GM13977 (cell line): Measurements from ENCODE around the gene HIPK2.
"Not testable (repeated sequence)": the region's sequence is repeated elsewhere in the genome, so short reads cannot be mapped to it uniquely, and the experiment has no call there.

Source experiments
- DNase-seq: peaks from one replicate; pipeline ENCODE4 v3.0.0; 2012; ENCODE audit warnings: low spot score
- in situ Hi-C: fragments of 300-500 bp; cut with MboI; formaldehyde crosslinking; loops from one replicate; pipeline ENCODE4 v1.12.0; 2022; ENCODE audit warnings: low sequenced_read_pairs, low pct_unique_long_range_greater_than_20kb, mixed read lengths, inconsistent platforms; ENCODE audit not compliant: unreplicated experiment
- TF ChIP-seq, protein P1 (sequence below): IDR thresholded peaks from 2 replicates; pipeline ENCODE4 v1.5.1; 2012; ENCODE audit warnings: mild to moderate bottlenecking, control low read depth; ENCODE audit not compliant: insufficient read depth; ENCODE audit errors: extremely low read depth, missing control alignments

The HIPK2 gene

DNA sequence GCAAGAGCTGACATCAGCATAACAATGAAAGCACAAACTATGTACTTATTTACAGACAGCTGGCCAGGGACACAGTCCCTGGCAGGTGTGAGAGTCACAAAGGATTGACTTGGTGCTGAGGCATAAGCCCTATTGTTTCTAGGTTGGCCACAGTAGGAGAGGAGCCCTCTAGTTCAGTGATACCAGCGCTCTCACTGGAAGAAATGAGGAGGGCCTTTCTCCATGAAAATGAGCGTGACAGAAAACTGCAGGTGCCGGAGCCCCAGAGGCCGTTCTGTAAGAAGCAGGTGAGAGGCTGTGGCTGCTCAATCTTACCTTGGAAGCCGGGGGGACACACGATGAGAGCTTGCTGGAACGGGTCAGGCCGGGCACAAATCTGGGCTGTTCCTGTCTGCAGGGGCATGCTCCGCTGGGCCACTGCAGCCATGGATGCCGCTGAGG is 163.8 kb downstream of the HIPK2 start:
- TF ChIP-seq, protein P1, sequence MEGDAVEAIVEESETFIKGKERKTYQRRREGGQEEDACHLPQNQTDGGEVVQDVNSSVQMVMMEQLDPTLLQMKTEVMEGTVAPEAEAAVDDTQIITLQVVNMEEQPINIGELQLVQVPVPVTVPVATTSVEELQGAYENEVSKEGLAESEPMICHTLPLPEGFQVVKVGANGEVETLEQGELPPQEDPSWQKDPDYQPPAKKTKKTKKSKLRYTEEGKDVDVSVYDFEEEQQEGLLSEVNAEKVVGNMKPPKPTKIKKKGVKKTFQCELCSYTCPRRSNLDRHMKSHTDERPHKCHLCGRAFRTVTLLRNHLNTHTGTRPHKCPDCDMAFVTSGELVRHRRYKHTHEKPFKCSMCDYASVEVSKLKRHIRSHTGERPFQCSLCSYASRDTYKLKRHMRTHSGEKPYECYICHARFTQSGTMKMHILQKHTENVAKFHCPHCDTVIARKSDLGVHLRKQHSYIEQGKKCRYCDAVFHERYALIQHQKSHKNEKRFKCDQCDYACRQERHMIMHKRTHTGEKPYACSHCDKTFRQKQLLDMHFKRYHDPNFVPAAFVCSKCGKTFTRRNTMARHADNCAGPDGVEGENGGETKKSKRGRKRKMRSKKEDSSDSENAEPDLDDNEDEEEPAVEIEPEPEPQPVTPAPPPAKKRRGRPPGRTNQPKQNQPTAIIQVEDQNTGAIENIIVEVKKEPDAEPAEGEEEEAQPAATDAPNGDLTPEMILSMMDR, result no peak
- DNase-seq, result no peak
- in situ Hi-C loops, result no loop called here

DNA sequence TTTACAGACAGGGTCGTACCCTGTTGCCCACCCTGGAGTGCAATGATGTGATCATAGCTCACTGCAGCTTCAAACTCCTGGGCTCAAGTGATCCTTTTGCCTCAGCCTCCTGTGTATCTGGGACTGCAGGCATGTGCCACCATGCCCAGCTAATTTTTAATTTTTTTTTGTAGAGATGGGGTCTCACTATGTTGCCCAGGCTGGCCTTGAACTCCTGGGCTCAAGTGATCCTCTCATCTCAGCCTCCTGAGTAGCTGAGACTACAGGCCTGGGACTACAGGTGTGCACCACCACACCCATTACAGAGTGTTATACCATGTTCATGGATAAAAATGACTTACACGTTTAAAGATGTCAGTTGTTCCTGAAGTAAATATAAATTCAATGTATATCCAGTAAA is 166.2 kb downstream of the HIPK2 start:
- DNase-seq, in situ Hi-C loops: not testable (repeated sequence)

DNA sequence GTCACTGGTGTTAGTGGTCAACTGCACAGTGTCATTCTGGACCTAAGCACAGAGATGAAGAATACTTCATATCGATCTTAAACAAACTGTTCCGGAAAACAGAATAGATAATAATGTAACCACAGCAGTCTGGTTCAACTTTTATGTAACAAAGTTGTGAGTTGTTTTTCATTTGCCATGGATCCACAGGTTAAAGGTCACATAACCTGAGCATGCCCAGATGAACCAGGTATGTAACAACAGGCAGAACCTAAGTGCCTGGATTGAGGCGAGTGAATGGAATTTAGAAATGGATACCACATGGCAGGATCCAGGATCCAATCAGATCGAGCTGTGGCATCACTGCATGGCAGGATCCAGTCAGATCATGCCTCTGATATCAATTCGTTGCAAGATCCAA is 167.2 kb downstream of the HIPK2 start:
- in situ Hi-C loops, result no loop called here
- DNase-seq, result no peak
- TF ChIP-seq, protein P1, result no peak

DNA sequence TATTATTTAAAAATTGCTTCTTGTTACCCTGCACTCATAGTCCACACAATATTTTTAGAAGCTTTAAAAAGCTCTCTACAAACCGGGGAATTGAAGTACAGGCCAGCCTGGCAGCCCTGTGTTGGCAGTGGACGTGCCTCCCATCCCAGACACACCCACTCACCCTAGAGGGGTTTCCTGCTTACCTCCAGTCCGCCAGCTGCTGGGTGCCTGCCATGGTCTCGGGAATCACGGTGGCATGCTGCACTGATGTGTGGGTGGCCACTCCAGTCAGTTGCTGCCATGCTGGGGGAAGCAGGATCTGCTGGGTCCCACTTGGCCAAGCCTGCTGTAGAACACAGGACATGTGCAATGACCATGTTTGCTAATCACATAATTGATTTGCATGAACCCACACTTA is 173.9 kb downstream of the HIPK2 start:
- no peak for DNase-seq
- in situ Hi-C loops, result no loop called here
- TF ChIP-seq, protein P1, result no peak

DNA sequence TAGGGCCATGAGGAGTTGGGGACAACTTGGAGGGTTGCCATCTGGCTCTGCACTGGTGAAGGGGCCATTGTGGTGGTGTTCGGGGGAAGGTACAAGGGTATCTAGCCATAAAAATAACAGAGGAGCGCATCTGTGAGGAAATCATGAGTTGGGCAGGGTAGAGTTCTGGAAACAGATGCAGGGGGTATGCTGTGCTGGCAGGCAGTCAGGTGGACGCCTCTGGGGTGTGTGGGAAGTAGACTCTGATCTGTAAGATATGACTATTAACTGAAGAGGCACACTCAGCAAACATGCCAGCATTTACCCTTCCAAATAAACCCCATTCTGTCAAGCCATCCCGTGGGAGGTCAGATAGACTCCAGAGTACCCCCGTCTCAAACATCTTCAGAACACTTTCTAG is 174.5 kb downstream of the HIPK2 start:
- TF ChIP-seq, protein P1, result no peak
- in situ Hi-C loops, result no loop called here
- no peak for DNase-seq

DNA sequence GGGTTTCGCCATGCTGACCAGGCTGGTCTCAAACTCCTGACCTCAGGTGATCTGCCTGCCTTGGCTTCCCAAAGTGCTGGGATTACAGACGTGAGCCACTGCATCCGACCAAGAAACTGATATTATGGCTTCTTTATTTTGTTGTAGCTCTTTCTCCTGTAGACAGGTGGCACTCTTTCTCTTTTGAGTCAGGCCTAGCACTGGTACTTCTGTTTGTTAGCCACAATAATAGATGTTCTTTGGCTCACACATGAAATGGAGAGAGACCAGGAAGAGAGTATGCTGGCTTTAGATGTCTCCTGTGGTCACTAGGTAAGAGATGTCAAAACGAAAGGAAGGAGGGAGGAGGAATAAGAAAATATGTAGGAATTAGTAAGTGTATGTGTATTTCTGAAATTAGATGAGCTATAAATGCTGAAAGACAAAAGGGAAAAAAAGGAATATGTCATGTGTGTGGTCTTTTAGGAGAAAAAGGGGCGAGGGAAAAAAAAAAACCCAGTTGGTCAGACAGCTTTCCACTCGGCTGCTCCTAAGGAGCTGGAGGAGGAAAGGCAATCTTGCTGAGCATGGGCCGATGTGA is 175.6 kb downstream of the HIPK2 start:
- TF ChIP-seq, protein P1, result peak; percentile 55
- peak; percentile 55 for DNase-seq
- in situ Hi-C loops, result no loop called here

DNA sequence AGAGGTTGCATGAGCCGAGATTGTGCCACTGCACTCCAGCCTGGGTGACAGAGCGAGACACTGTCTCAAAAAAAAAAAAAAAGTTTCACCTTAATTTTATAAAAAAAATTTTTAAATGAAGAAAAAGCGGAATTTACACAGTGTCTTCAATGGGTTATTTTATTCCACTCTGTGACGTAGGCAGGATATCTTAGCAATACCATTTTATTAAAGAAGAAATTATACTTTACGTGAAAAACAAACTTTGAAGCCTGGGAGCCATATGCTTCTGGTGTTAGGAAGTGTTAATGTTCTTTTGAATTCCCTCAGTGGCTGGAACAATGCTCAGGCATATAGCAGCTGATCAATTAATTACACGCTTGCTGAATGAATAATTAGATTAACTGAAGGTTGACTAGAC is 176.6 kb downstream of the HIPK2 start:
- TF ChIP-seq, protein P1, result no peak
- in situ Hi-C loops, result no loop called here
- no peak for DNase-seq
